HG03457 (cell line): ENCODE data around the gene MYOZ1.
"Not testable (repeated sequence)": the region's sequence is repeated elsewhere in the genome, so short reads cannot be mapped to it uniquely, and the experiment has no call there.

Experiments
- ATAC-seq: cut with Tn5 transposase; IDR thresholded peaks from one replicate; pipeline ENCODE4 v1.9.1; 2021; ENCODE audit warnings: moderate number of reproducible peaks; ENCODE audit not compliant: unreplicated experiment

MYOZ1 gene, protein sequence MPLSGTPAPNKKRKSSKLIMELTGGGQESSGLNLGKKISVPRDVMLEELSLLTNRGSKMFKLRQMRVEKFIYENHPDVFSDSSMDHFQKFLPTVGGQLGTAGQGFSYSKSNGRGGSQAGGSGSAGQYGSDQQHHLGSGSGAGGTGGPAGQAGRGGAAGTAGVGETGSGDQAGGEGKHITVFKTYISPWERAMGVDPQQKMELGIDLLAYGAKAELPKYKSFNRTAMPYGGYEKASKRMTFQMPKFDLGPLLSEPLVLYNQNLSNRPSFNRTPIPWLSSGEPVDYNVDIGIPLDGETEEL

DNA sequence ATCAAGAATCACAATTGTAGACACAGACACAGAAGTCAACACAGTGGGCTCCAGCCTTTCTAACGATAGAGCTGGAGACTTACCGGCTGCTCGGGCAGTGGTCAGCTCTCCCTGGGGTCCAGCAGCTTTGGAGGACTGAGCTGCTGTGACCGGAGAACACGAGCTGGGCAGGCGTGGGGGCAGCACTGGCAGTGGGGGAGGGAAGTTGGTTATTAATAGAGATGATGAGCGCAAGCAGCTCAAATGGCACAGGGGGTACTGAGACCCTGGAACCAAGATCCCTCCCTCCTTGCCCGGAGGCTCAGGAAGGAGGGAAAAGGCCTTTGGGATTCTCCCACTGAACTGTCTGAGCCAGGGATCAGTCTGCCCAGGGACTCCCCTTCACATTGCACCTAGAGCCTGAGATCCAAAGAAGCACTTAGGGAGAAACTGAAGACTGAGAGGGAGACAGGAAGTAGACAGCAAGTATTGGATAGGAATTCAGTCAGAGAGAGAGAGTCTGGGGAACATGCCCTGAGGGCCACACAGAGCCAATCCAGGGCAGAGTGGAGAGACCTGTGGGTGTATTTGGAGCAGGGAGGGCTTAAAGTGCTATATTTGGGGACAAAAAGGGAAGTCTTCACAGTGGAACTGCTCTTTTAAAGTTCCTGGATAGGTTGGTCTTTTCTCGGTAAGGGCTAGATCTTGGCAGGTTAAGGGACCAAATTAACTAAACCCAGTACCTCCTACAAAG, at the start of gene MYOZ1:
TSS of gene MYOZ1 (minus strand) at position 147 of the 733 bp plus-strand sequence. CDS start 1,457 bp downstream, outside the sequence.
- no peak for ATAC-seq

DNA sequence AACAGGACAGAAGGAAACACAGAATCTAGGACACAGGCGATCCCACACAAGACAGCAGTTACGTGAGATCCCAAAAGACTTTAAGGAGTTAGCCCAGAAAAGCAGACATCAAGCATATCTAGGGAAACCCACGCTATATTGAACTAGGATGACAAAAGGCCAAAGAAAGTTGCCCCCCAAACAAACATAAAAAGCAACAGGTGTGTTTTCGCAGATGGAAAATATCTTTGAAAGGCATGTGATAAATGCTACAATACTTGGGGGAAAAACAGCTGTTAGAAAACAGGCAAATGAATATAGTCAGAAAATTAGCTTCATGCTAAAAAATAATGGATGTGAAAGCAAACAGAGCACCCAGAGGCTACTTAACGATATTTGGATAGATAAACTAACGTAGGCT, 49.5 kb upstream of the MYOZ1 start:
- not testable (repeated sequence) for ATAC-seq

DNA sequence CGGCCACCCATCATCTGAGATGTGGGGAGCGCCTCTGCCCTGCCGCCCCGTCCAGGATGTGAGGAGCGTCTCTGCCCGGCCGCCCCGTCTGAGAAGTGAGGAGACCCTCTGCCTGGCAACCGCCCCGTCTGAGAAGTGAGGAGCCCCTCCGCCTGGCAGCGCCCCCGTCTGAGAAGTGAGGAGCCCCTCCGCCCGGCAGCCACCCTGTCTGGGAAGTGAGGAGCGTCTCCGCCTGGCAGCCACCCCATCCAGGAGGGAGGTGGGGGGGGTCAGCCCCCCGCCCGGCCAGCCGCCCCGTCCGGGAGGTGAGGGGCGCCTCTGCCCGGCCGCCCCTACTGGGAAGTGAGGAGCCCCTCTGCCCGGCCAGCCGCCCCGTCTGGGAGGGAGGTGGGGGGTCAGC, 48.3 kb upstream of the MYOZ1 start:
- not testable (repeated sequence) for ATAC-seq

DNA sequence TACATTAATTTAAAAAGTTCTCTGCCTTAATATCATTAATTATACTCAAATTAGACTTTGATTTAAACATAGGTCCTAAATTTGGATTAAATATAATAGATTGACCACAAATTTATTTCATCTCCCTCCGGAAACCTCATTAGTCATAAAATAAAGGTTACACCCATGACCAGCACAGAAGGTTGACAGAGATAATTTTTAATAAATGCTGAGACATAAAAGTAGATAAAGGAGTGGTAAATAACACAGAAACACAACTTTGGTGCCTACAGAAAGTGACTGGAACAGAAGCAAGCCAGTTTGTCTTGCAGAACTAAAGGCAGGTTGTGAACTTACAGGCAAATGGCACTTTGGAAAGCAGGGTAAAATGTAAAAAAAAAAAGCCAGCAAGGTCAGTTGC, 46.4 kb upstream of the MYOZ1 start:
- ATAC-seq, result not testable (repeated sequence)

DNA sequence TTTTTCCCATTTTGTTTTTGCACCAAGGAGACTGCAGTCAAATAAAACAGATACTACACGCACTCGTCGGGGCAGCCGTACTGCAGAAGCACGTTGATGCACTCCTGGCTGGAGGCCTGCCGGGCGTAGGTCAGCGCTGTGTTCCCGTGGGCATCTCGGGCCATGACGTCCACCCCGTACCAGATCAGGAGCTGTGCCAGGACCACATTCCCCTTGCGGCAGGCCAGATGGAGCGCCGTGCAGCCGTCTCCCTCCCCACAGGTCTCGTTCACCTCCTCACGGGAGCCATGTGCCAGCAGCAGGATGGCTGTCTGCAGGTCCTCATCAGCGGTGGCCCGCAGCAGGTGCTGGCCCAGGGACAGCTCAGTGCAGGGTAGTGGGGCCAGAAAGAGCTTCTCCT, 33.3 kb upstream of the MYOZ1 start:
- ATAC-seq, result not testable (repeated sequence)

DNA sequence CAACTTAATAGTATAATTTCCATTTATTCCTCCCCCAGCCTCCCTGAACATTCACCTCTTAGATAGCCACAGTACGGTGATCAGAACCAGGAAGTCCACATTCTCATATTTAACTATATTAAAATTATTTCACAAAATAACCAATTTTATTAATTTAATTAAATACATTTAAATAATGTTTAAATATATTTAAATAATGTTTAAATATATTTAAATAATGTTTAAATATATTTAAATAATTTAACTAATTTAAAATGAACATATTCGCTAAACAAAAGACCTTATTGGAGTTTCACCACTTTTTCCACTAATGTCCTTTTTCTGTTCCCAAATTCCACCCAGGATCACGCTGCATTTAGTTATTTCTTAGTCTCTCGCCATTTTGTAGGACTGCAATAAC, 27.1 kb upstream of the MYOZ1 start:
- ATAC-seq, result not testable (repeated sequence)

DNA sequence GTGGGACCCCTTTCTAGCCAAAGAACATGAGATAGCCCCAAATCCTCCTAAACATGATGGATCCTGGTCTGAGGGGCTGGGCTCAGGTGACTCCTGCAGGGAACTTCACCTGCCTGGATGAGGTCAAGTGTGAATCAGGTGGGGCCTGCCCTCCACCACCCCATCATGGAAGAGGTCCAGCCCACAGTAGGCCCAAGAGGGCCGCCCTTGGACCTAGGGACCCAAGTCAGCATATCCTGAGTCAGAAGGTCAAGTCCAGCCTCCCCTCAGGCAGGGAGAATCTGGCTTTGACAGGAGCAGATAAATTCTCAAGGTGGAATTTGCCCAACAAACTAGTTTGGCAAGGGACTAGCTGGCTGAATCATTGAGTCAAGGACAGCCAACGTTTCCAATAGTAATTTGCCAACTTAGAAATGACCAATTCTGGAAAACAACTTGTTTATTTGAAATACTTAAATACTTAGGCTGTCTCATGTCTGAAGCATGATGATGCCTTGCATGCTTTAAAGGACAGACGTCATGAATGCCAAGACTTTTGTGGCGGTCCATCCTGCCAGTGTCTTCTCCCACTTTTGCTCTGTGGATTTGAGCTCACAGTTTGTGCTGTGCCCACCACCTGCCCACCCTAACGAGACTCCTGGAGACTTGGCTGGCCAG, 25.0 kb upstream of the MYOZ1 start:
- ATAC-seq, result not testable (repeated sequence)

DNA sequence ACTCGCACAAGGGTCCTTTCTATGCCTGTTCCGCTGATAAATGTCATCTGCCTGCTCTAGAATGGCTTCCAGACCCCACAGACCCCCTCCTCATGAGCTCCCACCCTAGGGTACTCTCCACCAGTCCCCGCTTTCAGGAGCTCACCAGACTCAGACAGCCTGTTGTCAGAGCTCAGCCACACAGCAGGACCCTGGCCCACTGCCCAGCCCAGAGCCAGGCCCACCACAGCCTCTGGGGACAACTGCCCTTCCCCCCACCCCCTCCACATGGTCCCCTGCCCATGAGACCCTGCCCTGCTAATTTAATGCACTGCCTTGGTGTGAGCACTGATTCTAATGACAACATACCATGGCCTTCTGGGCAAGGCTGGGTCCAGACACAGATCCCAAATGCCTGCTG, 24.3 kb upstream of the MYOZ1 start:
- ATAC-seq, result not testable (repeated sequence)

DNA sequence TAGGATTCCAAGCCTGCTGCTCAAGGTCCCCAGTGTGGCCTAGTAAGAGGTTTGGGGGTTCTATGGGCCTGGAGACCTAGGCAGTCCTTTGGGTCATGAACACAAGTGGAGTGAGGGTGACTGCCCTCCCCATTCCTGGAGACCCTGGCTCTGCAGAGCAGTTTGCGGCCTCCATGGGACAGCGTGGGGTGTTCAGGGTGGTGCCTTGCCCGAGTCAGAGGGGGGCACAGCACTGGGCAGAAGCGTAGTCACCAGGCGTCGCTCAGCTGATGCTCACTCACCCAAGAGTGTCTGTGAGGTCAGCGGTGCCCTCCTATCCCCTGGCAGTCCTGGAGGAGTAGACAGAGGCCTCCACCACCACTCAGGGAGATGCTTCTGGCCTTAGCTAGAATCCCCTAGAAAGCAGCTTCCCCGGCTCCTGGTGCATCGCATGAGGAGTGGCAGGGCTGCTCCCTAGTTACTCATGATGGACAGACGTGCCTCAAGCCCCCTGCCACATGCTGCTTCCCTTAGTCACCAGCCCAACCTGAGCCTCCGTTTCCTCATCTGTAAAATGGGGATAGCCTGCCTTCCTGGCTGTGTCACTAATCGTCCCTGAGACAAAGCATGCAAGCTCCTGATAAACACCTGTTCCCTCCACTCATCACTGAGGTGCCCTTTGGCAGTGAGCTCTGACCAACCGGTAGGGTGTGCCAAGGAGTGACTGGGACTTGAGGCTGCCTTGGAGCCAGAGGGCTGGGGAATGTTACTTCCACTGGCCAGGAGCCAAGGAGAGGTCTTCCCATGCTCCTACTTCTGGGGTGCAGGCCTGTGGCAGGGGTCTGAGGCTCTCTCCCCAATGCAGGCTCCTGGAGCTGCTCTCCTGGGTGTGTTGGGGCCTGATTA, 23.1 kb upstream of the MYOZ1 start:
- not testable (repeated sequence) for ATAC-seq

DNA sequence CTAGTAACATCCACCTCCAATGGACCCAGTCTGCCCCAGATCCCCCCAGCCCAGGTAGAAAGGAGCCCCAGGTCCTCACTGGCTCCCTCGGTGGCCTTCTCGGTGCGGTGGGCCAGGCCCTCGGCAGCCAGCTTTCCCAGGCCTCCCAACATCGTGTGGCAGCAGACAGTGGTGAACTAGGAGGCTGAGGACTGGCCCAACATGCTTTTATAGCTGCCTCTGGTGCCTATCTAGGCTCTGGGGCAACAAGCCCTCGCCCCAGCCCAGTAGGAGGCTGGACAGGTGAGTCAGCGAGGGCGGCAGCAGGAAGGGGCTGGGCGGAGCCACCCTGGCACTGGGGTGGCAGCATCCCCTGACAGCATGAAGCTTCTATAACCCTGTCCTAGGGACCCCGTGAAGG, 22.3 kb upstream of the MYOZ1 start:
- not testable (repeated sequence) for ATAC-seq

DNA sequence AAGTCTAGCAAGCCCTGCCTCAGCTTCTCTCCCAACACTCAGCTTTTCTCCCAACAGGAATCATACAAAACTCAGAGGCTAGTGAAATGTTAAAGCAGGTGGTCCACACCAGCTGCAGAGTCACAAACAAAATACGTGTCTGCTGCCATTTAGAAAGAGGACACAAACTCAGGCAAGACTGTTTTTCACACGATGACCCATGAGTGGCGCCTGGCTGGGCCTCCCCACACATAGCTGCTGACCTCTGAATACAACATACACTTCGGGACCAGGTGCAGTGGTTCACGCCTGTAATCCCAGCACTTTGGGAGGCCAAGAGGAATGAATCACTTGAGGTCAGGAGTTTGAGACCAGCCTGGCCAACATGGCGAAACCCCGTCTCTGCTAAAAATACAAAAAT, 21.4 kb upstream of the MYOZ1 start:
- ATAC-seq, result not testable (repeated sequence)

DNA sequence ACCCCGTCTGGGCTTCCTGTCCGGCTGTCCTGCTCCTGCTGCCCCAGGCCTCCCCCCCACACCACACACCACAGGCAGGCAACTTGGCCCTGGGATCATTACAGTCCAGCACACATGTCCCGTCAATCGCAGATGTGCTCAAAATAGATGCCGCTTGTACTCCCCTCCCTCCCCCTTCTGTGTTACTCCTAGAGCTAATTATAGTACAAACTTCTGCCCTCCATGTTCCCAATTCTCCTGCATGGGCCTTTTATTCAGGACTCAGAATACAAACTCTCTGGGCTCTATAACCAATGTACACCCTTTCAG, 14.7 kb upstream of the MYOZ1 start, which contains the start of gene SYNPO2L:
TSS of gene SYNPO2L (minus strand) at position 40 of the 309 bp plus-strand sequence. CDS start 107 bp downstream, outside the sequence.
- ATAC-seq, result no peak

DNA sequence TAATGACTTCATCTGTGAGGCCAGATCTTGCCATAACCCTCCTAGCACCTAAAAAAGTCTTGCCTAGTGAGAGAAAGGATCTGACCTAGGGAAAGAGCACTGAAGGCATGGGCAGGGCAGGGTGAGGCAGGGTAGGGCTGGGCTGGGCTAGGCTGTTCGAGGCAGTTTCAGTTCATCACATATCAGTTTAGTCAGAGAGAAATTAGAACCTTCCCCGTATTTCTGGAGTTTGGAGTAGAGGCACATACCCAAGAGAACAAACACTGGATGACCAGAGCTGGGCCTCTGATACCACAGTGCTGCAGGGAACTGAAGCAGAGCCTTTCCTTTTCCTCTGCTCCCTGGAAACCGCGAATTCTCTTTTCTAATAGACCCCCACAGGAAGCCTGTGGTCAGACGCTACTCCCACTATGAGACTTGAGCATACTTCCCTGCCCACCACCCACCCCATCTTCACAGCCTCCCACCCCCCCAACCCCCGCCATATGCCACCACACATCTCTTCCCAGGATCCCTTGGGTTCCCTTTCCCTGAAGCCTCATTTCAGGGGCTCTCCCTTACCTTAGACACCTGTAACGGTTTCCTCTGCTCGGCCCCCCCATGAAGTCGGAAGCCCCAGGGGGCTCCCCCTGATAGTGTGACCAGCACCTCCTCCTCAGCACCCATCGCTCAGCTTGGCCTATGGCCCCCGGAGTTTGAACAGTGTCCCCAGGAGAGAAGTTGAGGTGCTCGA, 14.1 kb upstream of the MYOZ1 start:
- no peak for ATAC-seq

DNA sequence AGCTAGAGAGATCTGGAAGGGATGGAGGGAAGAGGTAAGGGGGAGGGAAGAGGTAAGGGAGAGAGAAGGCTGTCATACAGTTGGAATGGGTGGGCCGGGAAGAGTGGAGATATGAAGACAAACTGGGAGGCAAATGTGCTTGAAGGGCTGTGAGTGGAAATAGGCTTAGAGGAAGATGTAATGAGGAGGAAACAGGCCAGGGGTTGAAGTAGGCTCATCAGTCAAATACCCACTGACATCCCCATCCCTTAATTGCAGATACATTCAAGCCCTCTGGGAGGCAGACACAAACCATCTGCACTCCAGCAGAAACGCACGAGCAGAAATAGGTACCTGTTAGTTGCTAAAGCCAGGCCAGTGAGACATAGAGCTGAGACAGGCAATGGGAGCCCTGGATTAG, 12.4 kb upstream of the MYOZ1 start:
- ATAC-seq, result no peak

DNA sequence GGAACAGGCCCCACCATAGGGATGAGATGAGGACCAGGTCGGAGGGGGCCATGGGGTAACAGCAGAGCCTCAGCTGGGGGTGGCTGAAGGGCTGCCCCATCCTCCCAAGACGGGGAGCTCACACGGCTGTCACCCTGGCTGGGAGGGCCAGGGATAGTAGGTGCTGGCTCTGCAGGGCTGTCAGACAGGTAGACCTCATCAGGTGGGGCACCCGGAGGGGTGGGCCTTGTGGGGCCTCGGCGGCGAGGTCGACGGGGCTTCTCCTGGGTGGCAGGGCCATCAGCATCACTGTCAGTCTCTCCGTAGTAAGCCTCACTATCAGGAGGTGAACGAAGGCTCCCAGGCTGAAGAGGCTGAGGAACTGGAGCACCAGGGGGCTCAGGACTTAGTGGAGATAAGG, 11.9 kb upstream of the MYOZ1 start:
- no peak for ATAC-seq

DNA sequence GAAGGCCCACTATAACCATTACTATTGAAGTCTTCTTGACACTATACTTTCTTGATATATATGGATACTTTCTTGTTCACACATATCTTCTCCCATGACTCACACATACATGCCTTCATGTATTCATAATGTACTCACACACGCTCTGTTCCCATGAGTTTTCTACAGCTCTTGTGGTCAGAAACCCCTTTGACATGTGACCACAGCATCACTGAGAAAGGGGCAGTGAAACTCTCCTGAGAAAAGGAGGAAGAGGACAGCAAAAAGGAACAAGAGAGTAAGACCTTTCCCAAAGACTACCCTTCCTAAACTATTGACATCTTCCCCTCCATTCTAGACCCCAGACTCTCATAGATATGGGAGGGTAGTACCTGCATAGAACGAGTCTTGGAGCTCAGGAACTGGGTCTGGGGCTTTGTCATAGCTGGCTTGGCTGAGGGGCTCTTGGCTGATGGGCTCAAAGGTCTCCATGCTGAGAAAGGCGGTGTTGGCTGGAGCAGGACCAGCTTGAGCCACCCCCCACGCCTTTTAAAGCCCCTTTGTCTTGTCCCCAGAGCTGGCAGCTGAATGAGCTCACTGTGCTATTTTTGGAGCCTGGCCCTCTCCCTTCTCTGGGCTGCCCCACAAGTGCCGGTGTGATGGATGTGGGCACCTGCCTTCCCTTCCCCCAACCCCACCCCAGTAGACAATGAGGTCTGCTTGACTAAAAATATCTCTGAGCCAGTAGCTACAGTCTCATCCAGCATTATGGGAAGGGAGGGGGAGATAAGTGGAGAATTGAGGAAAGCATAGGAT, 9.5 kb upstream of the MYOZ1 start:
- no peak for ATAC-seq

DNA sequence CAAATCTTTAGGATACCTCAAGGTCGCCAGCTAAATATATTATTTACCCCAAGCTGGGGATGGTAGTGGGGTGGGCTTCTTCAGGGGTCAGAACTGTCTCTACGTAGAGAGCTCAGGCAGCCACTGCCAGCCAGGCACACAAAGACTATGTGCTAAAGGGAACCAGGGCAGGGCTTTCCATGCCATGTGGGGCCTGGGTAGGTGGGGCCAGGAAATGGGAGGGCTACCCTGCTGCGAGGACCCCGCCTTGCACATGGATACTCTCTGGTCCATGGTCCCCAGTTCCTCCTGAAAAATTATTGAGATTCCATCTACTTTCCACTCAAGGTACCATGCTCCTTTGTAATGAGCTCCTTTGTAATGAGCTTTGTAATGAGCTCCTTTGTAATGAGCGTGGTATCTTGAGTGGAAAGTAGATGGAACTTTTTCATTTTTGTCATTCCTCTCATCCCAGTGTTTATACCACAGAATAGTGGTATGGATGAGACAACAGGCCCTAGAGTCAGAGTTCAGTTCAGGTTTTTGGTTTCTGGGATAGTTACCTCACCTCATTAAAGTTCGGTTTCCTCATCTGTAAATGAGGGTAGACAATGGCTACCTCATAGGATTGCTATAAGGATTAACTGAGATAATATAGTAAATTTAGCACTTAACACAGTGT, 8.7 kb upstream of the MYOZ1 start:
- no peak for ATAC-seq

DNA sequence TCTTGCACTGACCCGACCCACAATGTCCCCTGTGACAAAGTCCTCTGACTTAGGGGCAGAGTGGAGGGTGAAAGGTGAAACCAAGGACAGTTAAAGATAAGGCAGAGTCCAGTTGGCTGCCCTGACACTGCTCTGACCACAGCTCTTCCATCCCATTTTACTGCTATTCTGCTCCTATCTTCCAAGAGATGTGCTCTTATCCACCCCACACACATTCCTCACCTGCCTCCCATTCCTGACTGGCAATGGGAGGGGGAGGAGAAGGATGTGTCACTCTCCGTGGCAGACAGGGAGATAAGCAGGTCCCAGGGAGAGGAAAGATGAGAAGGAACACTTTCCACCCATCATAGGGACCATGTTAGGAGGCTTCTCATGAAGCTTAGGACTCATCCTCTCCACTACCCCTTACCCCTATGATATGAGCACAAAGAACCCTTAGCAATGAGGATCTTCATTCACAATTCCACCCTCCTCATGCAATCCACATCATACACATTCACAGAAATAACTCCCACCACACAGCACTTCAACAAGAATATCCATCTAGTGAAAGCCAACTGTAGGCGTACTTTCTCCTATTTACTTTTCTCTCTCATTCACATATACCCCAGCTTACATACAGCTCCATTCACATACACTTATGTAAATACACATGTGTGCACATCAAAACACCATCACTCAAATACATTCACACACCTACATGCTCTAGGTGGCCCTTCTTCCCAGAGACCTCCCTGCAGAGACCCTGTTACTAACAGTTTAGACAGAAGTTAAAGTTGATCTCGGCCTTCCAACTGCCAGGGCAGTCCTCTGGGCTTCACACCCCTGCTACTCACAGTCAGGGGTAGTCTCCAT, 7.9 kb upstream of the MYOZ1 start:
- ATAC-seq, result no peak
